ENCODE results near the gene TMEM37. TPM values are rescaled to one million over a fixed set of nuclear protein-coding genes. Genes with fewer than 3 reads are reported as not detected.

The TMEM37 gene
- total RNA-seq, 1 donor from 2014 or later: 0.14 TPM

GRCh38 chr2:119462574-119462973 is 30.9 kb downstream of the TMEM37 start:
- peaks cover 17% of the 10 kb centered on the region for H3K4me1 Mint-ChIP-seq (ENCODE audit: low read depth)
- no peaks in the 10 kb centered on the region for H3K9me3 Mint-ChIP-seq
- H3K4me3 Mint-ChIP-seq (ENCODE audit: low read depth): no peak overlapping the region
- intact Hi-C loops (cut with micrococcal nuclease): no loop called here
- H3K27me3 Mint-ChIP-seq (ENCODE audit: low read depth): peaks cover 1% of the 10 kb centered on the region
- DNase-seq (ENCODE audit: low spot score): no peak
- H3K36me3 Mint-ChIP-seq (ENCODE audit: low read depth): no peaks in the 10 kb centered on the region
- H3K27ac Mint-ChIP-seq: no peak overlapping the region

GRCh38 chr2:119463136-119463535 is 31.5 kb downstream of the TMEM37 start:
- H3K36me3 Mint-ChIP-seq (ENCODE audit: low read depth): no peaks in the 10 kb centered on the region
- H3K4me1 Mint-ChIP-seq (ENCODE audit: low read depth): peaks cover 17% of the 10 kb centered on the region
- intact Hi-C loops (cut with micrococcal nuclease): no loop called here
- H3K4me3 Mint-ChIP-seq (ENCODE audit: low read depth): no peak overlapping the region
- H3K9me3 Mint-ChIP-seq: no peaks in the 10 kb centered on the region
- no peaks in the 10 kb centered on the region for H3K27me3 Mint-ChIP-seq (ENCODE audit: low read depth)
- no peak overlapping the region for H3K27ac Mint-ChIP-seq
- DNase-seq (ENCODE audit: low spot score): no peak

DNA sequence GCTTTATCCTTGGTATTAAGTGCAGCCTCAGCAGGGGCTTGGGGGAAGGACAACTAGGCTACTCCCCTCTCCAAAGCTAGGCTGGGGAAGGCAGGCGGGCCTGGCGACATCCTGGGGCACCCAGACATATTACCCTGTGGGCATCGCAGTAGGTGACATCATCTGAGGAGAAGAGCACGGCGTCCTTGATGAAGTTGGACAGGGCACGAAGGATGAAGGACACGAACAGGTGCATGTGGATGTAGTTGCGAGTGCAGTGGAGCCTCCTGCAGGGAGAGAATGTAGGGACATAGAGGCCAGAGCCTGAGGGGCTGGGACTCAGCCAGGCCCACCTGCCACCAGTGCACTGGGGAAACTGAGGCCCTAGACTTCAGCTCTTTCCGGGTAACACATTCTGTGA is 32.3 kb downstream of the TMEM37 start:
- Mint-ChIP-seq H3K4me1 (ENCODE audit: low read depth) (peaks cover 17% of the 10 kb centered on the region), H3K36me3 (ENCODE audit: low read depth) (no peaks in the 10 kb centered on the region), H3K27ac (no peak overlapping the region)

DNA sequence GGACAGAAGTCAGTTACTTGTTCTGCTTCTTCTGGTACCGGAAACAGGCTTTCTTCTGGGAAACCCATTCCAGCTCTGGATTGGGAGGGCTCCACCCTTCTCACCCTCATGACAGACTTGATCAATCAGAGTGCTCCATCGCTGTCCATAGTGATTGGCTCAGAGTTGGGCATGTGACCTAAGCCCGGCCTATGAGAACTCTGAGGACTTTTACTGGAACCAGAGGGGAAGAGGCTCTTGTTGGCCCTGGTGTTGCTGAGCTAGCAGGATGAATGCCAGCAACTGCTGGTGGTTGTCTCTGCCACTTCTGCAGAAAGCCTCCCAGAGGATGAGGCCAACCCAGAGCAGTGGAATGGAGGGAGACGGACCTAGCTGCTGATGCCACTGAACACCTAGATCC is 33.3 kb downstream of the TMEM37 start:
- Mint-ChIP-seq H3K4me3 (ENCODE audit: low read depth) (no peak overlapping the region), H3K27ac (no peak overlapping the region), H3K9me3 (no peaks in the 10 kb centered on the region), H3K27me3 (ENCODE audit: low read depth) (no peaks in the 10 kb centered on the region), H3K36me3 (ENCODE audit: low read depth) (no peaks in the 10 kb centered on the region), H3K4me1 (ENCODE audit: low read depth) (peaks cover 17% of the 10 kb centered on the region)
- no peak for DNase-seq (ENCODE audit: low spot score)
- intact Hi-C loops (cut with micrococcal nuclease): no loop called here

More for the DNA sequence above, 32.3 kb downstream of the TMEM37 start:
- no peaks in the 10 kb centered on the region for H3K9me3 Mint-ChIP-seq
- no peak overlapping the region for H3K4me3 Mint-ChIP-seq (ENCODE audit: low read depth)
- no peak for DNase-seq (ENCODE audit: low spot score)
- no peaks in the 10 kb centered on the region for H3K27me3 Mint-ChIP-seq (ENCODE audit: low read depth)
- intact Hi-C loops (cut with micrococcal nuclease): no loop called here

GRCh38 chr2:119465687-119466086 is 34.0 kb downstream of the TMEM37 start:
- no peaks in the 10 kb centered on the region for H3K9me3 Mint-ChIP-seq
- H3K27me3 Mint-ChIP-seq (ENCODE audit: low read depth): no peaks in the 10 kb centered on the region
- no peak overlapping the region for H3K4me3 Mint-ChIP-seq (ENCODE audit: low read depth)
- no peak overlapping the region for H3K27ac Mint-ChIP-seq
- no peaks in the 10 kb centered on the region for H3K36me3 Mint-ChIP-seq (ENCODE audit: low read depth)
- intact Hi-C loops (cut with micrococcal nuclease): no loop called here
- H3K4me1 Mint-ChIP-seq (ENCODE audit: low read depth): peaks cover 17% of the 10 kb centered on the region
- no peak for DNase-seq (ENCODE audit: low spot score)

- Mint-ChIP-seq H3K9me3 (no peaks in the 10 kb centered on the region), H3K27ac (no peak overlapping the region), H3K4me3 (ENCODE audit: low read depth) (no peak overlapping the region), H3K4me1 (ENCODE audit: low read depth) (peaks cover 17% of the 10 kb centered on the region), H3K36me3 (ENCODE audit: low read depth) (no peaks in the 10 kb centered on the region), H3K27me3 (ENCODE audit: low read depth) (no peaks in the 10 kb centered on the region)
- no peak for DNase-seq (ENCODE audit: low spot score)
- intact Hi-C loops (cut with micrococcal nuclease): no loop called here
These were observed 34.7 kb downstream of the TMEM37 start for GRCh38 chr2:119466373-119466772.

DNA sequence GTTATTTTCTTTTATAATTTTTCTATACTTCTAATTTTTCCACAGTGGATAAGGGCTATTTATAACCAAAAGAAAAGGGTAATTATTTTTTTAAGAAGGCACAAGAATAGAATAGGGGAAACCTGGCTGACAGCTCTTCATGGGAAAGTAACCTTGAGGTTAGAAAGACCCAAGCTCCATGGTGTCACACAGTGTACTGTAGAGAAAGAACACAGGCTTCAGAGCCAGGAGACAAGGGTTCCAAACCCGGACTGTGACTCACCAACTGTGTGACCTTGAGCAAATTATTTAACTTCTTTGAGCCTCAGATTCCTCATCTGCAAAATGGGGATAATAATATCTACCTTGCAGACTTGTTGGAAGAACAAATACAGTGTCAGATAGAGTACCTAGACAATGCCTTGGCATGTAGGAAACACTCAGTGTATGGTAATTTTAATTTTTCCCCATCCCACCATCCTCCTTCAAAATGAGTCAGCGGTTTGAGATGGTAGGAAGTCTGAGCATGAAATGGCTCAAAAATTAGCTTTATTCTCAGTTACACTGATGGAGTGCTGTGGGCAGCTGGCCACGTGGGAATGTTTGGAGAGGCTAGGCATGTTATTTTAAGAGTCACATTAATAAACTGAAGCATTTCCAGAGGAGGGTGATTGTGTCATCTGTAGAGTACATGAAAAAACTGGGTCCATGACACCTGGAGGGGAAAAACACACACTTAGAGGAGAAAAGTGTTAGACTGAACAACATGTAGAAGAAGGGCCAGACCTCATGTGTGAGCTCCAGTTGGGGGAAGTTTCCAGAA is 36.7 kb downstream of the TMEM37 start:
- Mint-ChIP-seq H3K36me3 (ENCODE audit: low read depth) (no peaks in the 10 kb centered on the region), H3K27me3 (ENCODE audit: low read depth) (no peaks in the 10 kb centered on the region), H3K4me3 (ENCODE audit: low read depth) (no peak overlapping the region), H3K4me1 (ENCODE audit: low read depth) (peaks cover 8% of the 10 kb centered on the region), H3K27ac (no peak overlapping the region), H3K9me3 (no peaks in the 10 kb centered on the region)
- intact Hi-C loops (cut with micrococcal nuclease): no loop called here
- no peak for DNase-seq (ENCODE audit: low spot score)

DNA sequence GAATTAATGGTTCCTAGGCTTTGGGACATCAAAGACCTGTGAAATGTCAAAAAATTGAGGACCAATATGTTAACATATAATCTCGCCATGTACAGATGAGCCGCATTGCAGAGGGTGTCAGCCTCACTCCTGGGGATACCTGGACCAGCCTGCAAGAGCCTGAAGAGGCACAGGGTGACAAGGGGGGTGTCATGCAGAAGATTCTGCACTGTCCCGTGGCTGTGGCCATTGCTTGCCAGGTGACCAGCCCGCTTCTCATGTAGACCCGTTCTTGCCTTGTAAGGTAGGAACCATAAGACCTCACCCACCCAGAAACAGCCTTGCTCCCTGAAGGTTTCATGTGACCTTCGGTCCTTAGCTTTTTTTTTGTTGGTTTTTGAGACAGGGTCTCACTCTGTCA is 37.5 kb downstream of the TMEM37 start:
- intact Hi-C loops (cut with micrococcal nuclease): no loop called here
- no peaks in the 10 kb centered on the region for H3K36me3 Mint-ChIP-seq (ENCODE audit: low read depth)
- H3K4me1 Mint-ChIP-seq (ENCODE audit: low read depth): peaks cover 3% of the 10 kb centered on the region
- no peak overlapping the region for H3K4me3 Mint-ChIP-seq (ENCODE audit: low read depth)
- no peaks in the 10 kb centered on the region for H3K27me3 Mint-ChIP-seq (ENCODE audit: low read depth)
- no peaks in the 10 kb centered on the region for H3K9me3 Mint-ChIP-seq
- no peak for DNase-seq (ENCODE audit: low spot score)
- H3K27ac Mint-ChIP-seq: no peak overlapping the region

GRCh38 chr2:119469661-119470297 is 38.1 kb downstream of the TMEM37 start:
- DNase-seq (ENCODE audit: low spot score): no peak
- Mint-ChIP-seq H3K4me3 (ENCODE audit: low read depth) (no peak overlapping the region), H3K9me3 (no peaks in the 10 kb centered on the region), H3K27ac (no peak overlapping the region), H3K36me3 (ENCODE audit: low read depth) (no peaks in the 10 kb centered on the region), H3K27me3 (ENCODE audit: low read depth) (no peaks in the 10 kb centered on the region), H3K4me1 (ENCODE audit: low read depth) (no peaks in the 10 kb centered on the region)
- intact Hi-C loops (cut with micrococcal nuclease): no loop called here

DNA sequence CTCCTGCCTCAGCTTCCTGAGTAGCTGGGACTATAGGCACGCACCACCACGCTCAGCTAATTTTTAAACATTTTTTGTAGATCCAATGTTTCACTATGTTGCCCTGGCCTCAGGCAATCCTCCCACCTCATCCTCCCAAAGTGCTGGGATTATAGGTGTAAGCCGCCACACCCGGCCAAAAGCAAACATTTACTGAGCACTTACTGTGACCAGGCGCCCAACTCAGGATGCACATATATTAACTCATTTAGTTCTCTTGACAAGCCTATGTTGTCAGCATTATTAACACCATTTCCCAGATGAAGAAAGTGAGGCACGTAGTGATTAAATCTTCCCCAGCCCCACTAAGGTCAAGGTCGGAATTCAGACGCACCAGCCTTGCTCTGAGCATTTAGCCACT is 41.1 kb downstream of the TMEM37 start:
- Mint-ChIP-seq H3K36me3 (ENCODE audit: low read depth) (no peaks in the 10 kb centered on the region), H3K4me1 (ENCODE audit: low read depth) (no peaks in the 10 kb centered on the region), H3K9me3 (no peaks in the 10 kb centered on the region), H3K4me3 (ENCODE audit: low read depth) (no peak overlapping the region), H3K27ac (no peak overlapping the region), H3K27me3 (ENCODE audit: low read depth) (no peaks in the 10 kb centered on the region)
- intact Hi-C loops (cut with micrococcal nuclease): no loop called here
- DNase-seq (ENCODE audit: low spot score): no peak

DNA sequence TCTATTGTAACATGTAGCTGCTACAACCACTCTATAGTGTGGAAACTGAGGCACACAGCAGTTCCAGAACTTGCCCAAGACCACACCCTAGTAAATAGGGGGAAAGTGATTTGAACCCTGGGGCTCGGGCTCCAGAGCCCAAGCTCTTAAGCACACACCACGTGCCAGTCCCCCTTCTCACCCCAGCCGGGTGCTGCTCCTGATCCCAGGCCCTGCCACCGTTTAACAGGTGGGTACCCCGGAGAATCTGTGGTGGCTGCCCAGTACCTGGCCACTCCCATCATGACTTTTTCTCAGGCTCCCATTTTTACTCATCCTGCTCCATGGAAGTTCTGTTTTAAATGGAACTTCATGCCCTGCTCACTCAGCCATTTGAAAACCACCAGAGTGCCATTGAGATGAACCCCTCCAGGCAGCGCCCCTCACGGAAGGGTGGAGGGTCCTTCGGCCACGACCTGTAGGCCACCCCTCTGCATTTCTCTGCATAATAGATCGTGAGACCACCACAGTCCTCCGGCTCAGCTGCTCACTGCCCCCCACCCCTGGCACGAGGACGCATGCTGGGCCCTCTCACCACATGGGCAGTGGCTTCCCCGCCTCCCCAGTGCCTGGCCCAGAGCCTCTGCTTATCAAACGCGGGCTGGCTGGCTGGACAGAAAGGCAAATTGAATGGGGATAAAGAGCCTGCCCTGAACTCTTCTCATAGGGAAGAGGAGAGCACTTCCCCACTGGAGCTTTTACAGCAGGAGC is 42.1 kb downstream of the TMEM37 start:
- H3K9me3 Mint-ChIP-seq: no peaks in the 10 kb centered on the region
- no peak overlapping the region for H3K27ac Mint-ChIP-seq
- H3K36me3 Mint-ChIP-seq (ENCODE audit: low read depth): no peaks in the 10 kb centered on the region
- intact Hi-C loops (cut with micrococcal nuclease): no loop called here
- no peak for DNase-seq (ENCODE audit: low spot score)
- no peaks in the 10 kb centered on the region for H3K4me1 Mint-ChIP-seq (ENCODE audit: low read depth)
- no peaks in the 10 kb centered on the region for H3K27me3 Mint-ChIP-seq (ENCODE audit: low read depth)
- H3K4me3 Mint-ChIP-seq (ENCODE audit: low read depth): no peak overlapping the region

DNA sequence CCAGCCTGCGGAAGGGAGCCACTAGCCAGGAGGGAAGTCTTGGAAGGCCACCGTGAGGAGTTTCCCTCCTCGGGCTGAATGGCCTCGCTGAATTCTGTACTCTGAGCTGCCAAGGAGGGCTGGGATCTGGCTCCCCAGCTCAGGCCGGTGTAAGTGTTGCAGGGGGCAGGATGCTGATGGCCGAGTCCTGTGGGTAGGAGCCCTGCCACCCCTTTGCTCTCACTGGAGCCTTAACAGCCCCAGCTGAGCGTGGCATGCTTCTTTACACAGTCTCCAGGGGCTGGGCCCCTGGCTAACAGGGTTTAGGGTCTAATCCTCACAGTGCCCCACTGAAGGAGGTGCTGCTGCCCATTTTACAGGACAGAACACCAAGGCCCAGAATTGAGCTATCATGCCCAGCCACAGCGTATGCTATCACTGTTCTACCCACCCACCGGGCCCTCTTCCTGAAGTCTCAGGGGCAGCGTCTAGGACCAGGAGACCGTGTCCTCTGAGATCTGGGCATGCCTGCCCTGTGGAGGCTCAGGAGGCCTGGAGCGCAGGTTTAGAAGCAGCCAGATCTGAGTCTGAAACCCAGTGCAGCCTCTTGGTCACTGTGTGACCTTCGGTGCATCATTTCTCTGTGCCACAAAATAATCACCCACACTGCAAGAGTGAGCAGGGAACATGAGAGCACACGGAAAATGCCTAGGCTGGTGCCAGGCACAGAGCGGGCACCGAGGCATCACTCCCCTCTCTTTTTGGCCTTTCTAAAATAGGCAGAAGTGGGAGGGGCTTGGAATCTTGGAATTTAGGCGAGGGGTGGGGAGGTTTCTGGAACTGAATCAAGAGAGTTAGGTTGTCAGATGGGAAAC is 42.9 kb downstream of the TMEM37 start:
- Mint-ChIP-seq H3K27ac (no peak overlapping the region), H3K36me3 (ENCODE audit: low read depth) (no peaks in the 10 kb centered on the region), H3K9me3 (no peaks in the 10 kb centered on the region), H3K4me1 (ENCODE audit: low read depth) (no peaks in the 10 kb centered on the region), H3K4me3 (ENCODE audit: low read depth) (no peak overlapping the region), H3K27me3 (ENCODE audit: low read depth) (no peaks in the 10 kb centered on the region)
- no peak for DNase-seq (ENCODE audit: low spot score)
- intact Hi-C loops (cut with micrococcal nuclease): no loop called here

Data from activated T-helper 2 cell treated with anti-CD3 and anti-CD28 coated beads, Interferon-gamma antibody, Interleukin-2, Interleukin-4, amounts not matched to agents 10 μg/mL and 5 μg/mL and 100 μg/mL, durations not matched to agents 14 hours and 24 hours and 36 hours (primary cell).